GM21423 (cell line): Measurements from ENCODE around the gene PROSER3.

Experiments used
- ATAC-seq: cut with Tn5 transposase; IDR thresholded peaks from one replicate; pipeline ENCODE4 v1.9.1; 2021; ENCODE audit warnings: mild to moderate bottlenecking, moderate library complexity; ENCODE audit not compliant: unreplicated experiment

Gene PROSER3

DNA sequence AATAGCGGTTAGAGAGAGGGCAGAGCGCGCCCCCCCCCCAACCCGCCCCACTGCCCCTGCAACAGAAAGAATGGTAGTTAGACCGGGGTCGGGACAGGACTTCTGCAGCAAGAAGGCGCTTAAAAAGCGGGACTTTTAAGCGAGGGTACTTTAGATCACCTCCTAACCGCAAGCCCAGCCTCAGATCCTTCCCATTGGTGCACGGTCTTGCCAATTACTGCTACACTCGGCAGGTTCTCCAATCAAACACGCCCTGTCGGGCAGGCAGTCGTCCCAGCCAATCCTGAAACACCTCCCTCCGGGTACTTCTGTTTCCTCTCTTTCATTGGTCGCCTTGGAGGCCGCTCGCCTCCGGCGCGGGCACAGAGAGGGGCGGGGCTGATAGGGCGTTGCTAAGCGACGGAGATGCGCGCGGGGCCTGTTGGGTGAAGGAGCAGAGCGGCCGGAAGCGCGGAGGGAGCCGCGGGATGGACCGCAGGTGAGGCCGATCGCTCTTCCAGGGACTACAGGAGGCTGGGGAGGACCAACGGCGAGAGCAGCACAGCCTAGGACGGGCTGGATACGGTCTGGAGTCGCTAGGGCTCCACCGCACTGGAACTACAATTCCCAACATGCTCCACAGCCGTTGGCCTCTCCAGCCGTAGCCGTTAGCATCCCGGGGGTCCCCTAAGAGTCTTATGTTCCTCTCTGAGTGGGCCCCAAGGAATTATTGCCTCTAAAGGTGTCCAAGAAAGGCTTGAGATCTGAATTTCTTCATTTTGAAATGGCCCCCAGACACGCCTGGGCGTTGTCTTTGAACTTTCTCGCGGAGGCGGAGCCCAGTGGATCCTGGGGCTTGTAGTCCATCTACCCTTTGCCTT is at the start of gene PROSER3:
Gene PROSER3, plus strand, starts transcription at position 428 of the 860 bp plus-strand sequence. Its CDS starts 40 bp downstream, at position 468.
- ATAC-seq: peak; percentile 92

DNA sequence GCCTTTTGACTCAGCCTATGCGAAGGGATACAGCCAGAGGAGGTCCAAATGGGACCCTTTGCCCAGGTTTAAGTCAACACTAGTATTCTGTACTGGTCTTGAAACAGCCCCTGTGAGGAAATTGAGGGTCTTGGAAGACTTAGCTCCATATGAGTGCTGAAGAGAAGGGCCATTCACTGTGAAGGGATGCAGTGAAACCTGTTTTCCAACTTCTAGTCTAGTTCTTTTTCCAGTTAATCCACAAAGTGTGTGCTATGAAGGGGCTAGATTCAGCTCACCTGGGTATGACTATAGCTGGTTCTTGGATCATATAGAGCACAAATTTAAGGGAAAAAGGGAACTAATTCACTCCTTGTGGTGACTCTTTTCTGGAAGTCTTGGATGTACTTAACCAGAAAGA is 49.6 kb upstream of the PROSER3 start:
- no peak for ATAC-seq

DNA sequence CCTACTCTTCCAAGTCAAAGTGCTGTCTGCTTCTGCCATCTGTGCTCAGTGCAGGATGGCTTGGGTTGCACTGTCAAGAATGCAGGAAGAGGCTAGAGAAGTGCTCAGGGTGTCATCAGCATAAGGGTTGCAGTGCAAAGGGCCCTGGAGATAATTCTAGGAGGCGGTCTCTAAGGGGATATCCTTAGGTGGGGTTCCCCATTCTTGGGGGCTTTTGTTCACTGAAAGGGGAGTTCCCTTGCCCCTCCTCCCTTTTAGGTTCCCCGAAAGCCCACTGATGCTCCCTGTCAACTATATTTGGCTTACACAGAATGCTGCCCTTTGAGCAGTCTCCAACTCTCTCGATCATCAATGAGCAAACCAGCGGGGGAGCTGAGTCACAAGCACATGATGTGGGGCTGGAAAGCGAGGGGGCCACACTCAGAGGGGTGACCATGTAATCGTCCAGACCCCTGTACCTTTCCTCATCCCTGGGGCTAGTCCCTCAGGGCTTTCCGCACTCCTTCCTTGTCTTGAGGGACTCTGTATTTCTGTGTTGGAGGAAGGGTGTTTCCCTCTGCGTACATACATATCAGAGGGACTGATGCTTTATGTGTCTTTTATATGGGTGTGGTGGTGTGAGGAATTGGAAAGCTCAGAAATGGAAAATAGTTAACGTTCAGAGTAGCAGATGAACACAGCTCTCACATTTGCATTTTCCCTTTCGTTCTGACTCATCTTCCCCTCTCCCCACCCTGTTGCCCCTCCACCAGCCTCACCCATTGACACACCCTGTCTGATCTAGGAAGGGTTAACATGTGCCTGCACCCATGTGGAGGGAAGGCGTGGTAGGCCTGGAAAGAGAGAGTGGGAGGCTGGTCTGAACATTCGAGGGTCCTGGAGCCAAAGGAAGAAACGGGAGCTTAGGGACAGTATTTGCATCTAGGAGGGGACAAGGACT is 46.9 kb upstream of the PROSER3 start:
- peak; percentile 22 for ATAC-seq

DNA sequence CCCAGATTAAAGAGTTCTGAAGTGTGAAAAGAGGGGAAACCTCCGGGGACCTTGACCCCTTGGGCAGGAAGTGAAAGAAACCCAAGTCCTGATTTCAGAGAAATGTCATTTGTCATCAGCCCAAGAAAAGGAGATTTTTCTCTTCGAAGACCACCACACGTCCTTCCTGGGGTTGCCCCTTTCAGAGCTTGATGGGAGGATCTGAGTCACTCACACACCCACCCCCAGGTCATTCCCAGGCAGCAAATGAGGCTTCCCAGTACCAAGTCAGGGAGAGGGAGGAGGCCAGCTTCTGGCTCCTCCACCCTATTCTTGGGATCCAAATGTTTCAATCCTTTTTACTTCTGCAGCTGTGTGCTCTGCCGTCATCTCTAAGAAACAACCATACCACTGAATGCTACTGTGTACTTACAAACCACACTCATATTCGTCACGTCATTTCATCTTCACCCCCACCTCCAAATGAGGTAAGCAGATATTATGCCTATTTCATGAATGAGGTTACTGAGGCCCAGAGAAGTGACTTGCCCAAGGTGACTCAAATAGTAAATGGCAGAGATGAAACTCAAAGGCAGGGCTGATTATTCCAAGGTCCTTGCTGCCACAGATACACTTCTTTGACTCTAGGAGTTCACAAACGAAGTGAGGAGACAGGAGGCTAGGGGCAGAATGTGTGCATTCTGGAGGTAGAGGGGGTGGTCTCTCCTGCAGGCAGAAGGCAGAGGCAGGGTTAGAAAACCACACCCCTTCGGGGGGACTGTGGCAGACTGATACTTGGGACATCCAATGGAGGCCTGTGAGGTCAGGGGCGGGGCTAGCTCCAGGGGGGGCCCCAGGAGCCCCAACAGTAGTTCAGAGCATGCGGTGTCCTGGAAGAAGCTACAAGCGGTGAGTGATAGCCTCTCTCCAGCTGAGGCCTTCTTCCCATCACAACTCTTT is 45.1 kb upstream of the PROSER3 start:
- ATAC-seq: no peak

DNA sequence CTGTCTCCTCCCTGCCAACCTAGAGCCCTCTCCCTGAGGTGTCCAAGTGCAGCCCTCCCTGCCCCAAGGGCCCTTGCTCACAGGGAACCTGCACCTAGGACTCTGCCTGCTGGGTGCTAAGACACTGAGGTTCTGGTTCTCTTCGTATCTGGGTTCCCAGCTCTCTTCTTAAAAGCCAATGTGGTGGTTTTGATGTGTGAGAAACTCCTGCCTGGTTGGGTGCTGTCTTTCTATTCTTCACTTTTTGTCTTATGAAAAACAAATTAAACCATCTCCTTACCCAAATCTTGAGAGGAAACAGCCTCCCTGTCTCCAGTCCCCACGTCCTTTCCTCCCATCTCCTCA is 44.5 kb upstream of the PROSER3 start:
- ATAC-seq: no peak

DNA sequence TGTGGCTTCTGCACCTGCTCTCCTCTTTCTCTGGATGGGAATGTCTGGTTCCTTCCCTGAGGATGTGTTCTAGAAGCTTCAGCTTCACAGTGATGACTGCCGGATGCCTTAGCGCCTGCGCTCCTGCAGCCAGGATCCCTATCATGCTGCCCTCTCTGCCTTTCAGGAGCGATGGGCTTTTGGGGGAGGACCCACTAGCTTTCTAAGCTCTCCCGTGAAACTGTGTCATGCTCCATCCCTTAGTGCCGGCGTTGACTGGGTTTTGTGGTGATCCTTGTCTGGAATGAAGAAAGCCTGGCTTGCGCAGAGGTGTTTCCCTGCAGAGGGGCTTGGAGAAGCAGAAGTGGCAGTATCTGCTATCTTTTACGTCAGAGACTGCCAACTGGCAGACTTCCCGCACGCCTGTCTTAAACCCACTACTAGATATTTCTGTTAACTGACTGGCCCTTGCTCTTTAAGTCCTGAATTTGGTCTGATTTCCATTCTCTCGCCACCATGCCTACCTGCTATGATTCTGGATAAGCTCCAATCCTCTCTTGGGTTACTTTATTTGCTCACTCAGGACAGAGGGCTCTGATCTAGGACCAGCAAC is 44.0 kb upstream of the PROSER3 start:
- ATAC-seq: no peak

DNA sequence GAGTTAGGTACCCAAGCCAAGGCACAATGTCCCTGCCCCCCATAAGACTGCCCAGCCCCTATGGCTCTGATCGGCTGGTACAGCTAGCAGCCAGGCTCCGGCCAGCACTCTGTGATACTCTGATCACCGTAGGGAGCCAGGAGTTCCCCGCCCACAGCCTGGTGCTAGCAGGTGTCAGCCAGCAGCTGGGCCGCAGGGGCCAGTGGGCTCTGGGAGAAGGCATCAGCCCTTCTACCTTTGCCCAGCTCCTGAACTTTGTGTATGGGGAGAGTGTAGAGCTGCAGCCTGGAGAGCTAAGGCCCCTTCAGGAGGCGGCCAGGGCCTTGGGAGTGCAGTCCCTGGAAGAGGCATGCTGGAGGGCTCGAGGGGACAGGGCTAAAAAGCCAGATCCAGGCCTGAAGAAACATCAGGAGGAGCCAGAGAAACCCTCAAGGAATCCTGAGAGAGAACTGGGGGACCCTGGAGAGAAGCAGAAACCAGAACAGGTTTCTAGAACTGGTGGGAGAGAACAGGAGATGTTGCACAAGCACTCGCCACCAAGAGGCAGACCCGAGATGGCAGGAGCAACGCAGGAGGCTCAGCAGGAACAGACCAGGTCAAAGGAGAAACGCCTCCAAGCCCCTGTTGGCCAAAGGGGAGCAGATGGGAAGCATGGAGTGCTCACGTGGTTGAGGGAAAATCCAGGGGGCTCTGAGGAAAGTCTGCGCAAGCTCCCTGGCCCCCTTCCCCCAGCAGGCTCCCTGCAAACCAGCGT is 43.2 kb upstream of the PROSER3 start:
- ATAC-seq: no peak

DNA sequence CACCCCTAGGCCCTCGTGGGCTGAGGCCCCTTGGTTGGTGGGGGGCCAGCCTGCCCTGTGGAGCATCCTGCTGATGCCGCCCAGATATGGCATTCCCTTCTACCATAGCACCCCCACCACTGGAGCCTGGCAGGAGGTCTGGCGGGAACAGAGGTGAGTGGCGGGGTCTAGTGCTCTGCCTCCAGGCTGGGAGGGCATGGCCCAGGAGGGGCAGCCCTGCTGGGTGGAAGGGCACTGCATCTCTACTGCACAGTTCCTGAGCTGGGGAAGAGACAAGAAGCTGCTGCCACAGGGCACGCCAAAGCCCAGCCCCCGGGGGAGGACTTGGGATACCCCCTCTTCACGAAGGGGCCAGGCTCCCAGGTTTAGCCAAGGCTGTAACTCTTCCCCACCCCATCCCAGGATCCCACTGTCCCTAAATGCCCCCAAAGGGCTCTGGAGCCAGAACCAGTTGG is 42.6 kb upstream of the PROSER3 start:
- no peak for ATAC-seq

DNA sequence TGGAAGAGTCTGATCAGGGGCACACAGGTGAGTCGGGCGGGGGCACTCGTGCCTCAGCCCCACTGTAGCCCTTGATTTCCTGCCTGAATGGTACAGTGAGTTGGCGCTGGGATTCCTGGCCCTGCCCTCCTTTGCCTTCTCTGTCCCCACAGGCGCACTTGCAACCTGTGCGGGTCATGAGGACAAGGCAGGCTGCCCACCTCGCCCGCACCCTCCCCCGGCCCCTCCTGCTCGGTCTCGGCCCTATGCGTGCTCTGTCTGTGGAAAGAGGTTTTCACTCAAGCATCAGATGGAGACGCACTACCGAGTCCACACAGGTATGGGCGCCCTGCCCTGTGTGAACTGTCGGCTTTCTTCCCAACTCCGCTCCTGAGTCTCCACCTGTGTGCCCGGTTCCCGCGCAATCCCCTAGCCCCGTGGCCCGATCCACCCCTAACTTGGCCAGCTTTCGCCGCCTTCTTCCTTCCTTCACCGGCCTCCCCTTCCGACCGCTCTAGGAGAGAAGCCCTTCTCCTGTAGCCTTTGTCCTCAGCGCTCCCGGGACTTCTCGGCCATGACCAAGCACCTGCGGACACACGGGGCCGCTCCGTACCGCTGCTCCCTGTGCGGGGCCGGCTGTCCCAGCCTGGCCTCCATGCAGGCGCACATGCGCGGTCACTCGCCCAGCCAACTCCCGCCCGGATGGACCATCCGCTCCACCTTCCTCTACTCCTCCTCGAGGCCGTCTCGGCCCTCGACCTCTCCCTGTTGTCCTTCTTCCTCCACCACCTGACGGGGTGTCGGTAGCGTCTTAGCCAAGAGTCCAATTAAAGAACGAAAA is 41.8 kb upstream of the PROSER3 start:
- ATAC-seq: no peak

DNA sequence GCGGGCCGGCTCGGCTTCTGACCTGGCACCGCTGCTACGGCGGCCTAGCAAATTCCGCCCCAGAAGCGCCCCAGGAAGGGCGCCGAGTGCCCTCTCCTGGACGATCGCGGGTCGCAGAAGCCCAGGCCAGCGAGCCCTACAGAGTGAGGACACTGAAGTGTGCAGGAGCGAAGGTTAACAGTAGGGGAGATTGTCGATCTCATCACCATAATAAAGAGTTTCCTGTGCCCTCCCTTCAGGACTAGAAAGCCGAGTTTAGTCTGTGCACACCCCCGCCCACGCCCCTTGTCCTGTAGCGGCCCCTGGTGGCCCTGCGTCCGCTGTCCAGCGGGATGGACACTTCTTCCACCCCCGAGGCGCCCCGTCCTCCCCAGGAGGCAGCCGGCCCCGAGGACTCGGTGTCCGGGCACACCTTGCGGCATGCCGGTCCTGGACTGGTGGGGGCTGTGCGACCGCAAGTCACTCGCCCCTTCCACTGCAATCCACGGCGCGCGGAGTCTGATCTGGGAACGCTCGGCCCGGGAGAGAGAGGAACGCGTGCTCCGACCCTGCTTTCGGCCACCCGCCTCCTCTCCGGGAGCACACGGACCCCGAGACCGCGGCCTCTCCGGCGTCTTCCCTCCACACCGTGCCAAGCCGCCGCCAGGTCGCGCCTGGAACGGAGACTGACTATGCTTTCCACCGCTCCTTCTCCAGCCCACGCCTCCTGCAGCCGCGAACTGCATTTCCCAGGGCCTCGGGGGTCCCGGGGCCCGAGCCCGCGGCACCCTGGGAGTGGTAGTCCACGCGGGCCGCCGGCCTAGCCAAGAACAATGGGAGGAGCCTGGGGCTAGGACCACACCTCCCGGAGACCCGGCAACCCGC is 40.9 kb upstream of the PROSER3 start:
- ATAC-seq: peak; percentile 55

DNA sequence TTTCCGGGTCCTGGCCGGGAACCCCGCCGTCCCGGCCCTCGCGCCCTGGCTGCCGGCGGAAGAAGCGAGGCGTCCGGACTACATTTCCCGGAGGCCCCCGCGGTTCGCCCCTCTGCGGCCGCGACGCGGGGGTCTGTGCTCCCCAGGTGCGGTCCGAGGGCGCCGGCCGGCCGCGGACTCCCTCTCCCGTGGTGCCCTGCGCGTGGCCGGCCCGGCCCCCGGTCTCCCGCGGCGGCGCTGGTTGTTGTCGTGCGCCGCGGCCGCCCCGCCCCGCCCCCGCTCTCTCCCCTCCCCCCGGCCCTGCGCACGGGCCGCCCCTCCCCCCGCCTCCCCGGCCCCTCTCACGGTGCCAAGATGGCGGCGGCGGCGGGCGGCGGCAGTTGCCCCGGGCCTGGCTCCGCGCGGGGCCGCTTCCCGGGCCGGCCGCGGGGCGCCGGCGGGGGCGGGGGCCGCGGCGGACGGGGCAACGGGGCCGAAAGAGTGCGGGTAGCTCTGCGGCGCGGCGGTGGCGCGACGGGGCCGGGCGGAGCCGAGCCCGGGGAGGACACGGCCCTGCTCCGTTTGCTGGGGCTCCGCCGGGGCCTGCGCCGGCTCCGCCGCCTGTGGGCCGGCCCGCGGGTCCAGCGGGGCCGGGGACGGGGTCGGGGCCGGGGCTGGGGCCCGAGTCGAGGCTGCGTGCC is 40.2 kb upstream of the PROSER3 start, which contains the start of gene KMT2B:
Gene KMT2B, plus strand, starts transcription at position 339 of the 680 bp plus-strand sequence. Its CDS starts 16 bp downstream, at position 355.
- ATAC-seq: peak; percentile 4

DNA sequence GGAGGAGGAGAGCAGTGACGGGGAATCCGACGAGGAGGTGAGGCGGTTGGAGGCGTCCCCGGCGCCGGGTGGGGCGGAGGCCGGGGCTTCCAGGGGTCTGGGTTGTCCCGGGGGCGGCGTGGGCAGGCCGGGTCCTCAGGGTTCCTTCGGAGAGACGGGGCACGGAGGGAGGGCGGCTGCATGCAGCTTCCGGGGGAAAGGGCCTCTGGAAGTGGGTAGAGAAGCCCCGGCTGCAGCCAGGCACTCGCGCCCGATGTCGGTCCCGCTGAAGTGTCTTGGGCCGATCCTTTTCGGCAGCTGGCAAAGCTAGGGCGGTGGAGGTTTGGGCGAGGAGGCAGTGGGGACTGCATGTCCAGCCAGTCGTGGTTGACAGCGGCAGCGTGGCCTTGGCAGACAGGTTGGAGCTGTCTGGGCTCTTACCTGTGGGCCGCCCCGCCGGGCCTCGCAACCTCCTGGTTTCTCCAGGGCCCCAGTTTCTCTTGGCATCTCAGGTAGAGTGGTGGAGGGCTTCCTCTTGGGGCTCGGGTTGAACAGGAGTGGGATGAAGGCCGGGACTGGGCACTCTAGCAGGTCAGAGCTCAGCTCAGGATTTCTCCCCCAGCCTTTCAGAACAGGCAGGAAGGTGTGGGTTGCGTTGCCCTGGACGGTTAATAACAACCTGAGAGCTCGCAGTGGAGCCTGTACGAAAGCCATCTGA is 39.5 kb upstream of the PROSER3 start:
- ATAC-seq: peak; percentile 5

DNA sequence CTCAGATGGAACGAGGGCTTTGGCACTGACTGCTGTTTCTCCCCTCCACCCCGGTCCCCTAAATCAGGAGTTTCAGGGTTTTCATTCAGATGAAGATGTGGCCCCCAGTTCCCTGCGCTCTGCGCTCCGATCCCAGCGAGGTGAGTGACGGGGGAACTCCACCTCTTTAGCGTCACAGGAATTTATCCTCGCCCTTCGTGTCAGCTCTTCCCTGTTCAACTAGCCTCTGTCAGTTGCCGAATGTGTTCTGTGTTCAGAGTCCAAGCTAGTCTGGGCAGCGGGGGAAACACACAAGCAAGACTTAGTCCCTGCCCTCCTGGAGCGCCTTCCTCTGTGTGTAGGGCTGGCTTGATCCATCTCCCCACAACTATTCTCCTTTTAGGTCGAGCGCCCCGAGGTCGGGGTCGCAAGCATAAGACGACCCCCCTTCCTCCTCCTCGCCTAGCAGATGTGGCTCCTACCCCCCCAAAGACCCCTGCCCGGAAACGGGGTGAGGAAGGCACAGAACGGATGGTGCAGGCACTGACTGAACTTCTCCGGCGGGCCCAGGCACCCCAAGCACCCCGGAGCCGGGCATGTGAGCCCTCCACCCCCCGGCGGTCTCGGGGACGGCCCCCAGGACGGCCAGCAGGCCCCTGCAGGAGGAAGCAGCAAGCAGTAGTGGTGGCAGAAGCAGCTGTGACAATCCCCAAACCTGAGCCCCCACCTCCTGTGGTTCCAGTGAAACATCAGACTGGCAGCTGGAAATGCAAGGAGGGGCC is 38.4 kb upstream of the PROSER3 start:
- ATAC-seq: no peak

DNA sequence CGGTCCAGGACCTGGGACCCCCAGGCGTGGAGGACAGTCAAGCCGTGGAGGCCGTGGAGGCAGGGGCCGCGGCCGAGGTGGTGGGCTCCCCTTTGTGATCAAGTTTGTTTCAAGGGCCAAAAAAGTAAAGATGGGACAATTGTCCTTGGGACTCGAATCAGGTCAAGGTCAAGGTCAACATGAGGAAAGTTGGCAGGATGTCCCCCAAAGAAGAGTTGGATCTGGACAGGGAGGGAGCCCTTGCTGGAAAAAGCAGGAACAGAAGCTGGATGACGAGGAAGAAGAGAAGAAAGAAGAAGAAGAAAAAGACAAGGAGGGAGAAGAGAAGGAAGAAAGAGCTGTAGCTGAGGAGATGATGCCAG is 37.8 kb upstream of the PROSER3 start:
- ATAC-seq: no peak

DNA sequence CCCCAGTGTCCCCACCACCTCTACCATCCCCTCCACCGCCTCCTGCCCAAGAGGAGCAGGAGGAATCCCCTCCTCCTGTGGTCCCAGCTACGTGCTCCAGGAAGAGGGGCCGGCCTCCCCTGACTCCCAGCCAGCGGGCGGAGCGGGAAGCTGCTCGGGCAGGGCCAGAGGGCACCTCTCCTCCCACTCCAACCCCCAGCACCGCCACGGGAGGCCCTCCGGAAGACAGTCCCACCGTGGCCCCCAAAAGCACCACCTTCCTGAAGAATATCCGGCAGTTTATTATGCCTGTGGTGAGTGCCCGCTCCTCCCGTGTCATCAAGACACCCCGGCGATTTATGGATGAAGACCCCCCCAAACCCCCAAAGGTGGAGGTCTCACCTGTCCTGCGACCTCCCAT is 37.3 kb upstream of the PROSER3 start:
- ATAC-seq: no peak

DNA sequence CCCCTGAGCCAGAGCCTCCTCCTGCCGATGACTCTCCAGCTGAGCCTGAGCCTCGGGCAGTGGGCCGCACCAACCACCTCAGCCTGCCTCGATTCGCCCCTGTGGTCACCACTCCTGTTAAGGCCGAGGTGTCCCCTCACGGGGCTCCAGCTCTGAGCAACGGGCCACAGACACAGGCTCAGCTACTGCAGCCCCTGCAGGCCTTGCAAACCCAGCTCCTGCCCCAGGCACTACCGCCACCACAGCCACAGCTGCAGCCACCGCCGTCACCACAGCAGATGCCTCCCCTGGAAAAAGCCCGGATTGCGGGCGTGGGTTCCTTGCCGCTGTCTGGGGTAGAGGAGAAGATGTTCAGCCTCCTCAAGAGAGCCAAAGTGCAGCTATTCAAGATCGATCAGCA is 36.6 kb upstream of the PROSER3 start:
- ATAC-seq: no peak
